Skeletal muscle tissue (tissue), 4 donors: Measurements from ENCODE around the gene UBE4B. TPM values are rescaled to one million over a fixed set of nuclear protein-coding genes. Genes with fewer than 3 reads are reported as not detected.

Experiments
- H3K27ac ChIP-seq: one replicate; pipeline ENCODE4 v1.7.0; 2013; ENCODE audit warnings: mild to moderate bottlenecking, low read depth, low read length, inconsistent platforms
- H3K27me3 ChIP-seq, 3 donors: one replicate each; pipeline ENCODE4 v1.7.0; 2013; ENCODE audit warnings: low read length in 3 of 3; ENCODE audit not compliant: control insufficient read depth in 3 of 3, insufficient read depth in 3 of 3
- H3K36me3 ChIP-seq, 3 donors: one replicate each; pipeline ENCODE4 v1.7.0; 2013; ENCODE audit warnings: low read length in 3 of 3; ENCODE audit not compliant: control insufficient read depth in 3 of 3, insufficient read depth in 3 of 3
- H3K4me1 ChIP-seq, 3 donors: one replicate each; pipeline ENCODE4 v1.7.0; 2013; ENCODE audit warnings: low read length in 3 of 3, mild to moderate bottlenecking in 3 of 3; ENCODE audit not compliant: control insufficient read depth in 3 of 3, insufficient read depth in 3 of 3
- H3K4me3 ChIP-seq, 3 donors: one replicate each; pipeline ENCODE4 v1.7.0; 2013; ENCODE audit warnings: low read length in 3 of 3
- H3K9ac ChIP-seq, 3 donors: one replicate each; pipeline ENCODE4 v1.7.0; 2013; ENCODE audit warnings: low read length in 3 of 3, mild to moderate bottlenecking in 3 of 3, moderate library complexity in 2 of 3, low read depth in 1 of 3
- H3K9me3 ChIP-seq, 3 donors: one replicate each; pipeline ENCODE4 v1.7.0; 2013; ENCODE audit warnings: low read length in 3 of 3; ENCODE audit not compliant: control insufficient read depth in 3 of 3
- total RNA-seq: library from RNA; depleted of rRNA; stranded (reverse); fragments of >200 nt; gene quantifications from one replicate; pipeline ENCODE4 v1.2.3, GENCODE V29; 2014
- donor health status: Osteomylitis.

Gene UBE4B
- total RNA-seq, 1 donor from 2014 or later, result 25.1 TPM

DNA sequence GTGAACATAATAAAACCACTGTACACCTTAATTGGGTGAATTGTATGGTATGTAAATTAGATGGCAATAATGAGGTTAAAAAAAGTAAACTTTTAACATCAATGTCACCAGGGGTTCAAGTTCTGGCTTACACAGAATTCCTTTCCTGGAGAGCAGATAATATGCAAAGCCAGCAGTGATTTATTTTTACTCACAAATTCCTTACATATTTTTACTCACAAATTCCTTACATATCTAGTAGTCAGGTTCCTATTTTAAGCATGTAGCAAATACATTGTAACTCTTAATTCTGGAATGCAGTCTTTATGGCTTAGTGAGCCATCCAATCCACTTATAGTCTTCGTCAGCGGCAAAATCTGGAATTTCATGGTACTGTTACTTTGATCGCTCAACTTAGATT, 1.3 kb upstream of the UBE4B start:
- no peaks in the 10 kb centered on the region for H3K9me3 ChIP-seq
- no peak overlapping the region for H3K27ac ChIP-seq
- H3K27me3 ChIP-seq, result no peaks in the 10 kb centered on the region
- no peak overlapping the region for H3K4me3 ChIP-seq
- H3K9ac ChIP-seq, result no peak overlapping the region
- H3K36me3 ChIP-seq, result peaks cover 0 to 3% (median 0%) of the 10 kb centered on the region in 3 donors
- H3K4me1 ChIP-seq, result peaks cover 13 to 21% (median 13%) of the 10 kb centered on the region in 3 donors

GRCh38 chr1:10033359-10033845, 644 bp downstream of the UBE4B start:
- H3K4me1 ChIP-seq, result peaks cover 13 to 21% (median 13%) of the 10 kb centered on the region in 3 donors
- no peaks in the 10 kb centered on the region for H3K9me3 ChIP-seq
- peaks cover 2 to 12% (median 3%) of the 10 kb centered on the region in 3 donors for H3K36me3 ChIP-seq
- H3K4me3 ChIP-seq, result peak overlapping the region; percentile 98 to 100 (median 98)
- H3K9ac ChIP-seq, result peak overlapping the region; percentile 99
- H3K27ac ChIP-seq, result peak overlapping the region; percentile 99
- H3K27me3 ChIP-seq, result no peaks in the 10 kb centered on the region

DNA sequence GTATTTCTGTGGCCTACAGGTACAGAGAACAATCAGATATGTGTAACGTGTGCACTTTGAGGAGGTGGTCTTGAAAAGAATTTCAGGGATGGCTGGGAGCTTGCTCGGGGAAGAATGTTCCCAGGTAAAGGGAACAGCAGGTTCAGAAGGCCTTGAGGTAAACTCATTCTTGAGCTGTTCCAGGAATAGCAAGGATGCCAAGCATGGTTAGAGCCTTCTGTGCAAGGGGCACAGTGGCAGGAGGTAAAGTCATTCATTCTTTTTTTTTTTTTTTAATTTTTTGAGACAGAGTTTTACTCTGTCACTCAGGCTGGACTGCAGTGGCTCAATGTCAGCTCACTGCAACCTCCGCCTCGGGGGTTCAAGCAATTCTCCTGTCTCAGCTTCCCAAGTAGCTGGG, 10.0 kb downstream of the UBE4B start:
- no peak overlapping the region for H3K9ac ChIP-seq
- peaks cover 23 to 24% (median 24%) of the 10 kb centered on the region in 3 donors for H3K4me1 ChIP-seq
- no peak overlapping the region for H3K27ac ChIP-seq
- H3K36me3 ChIP-seq, result peaks cover 0 to 5% (median 1%) of the 10 kb centered on the region in 3 donors
- H3K27me3 ChIP-seq, result no peaks in the 10 kb centered on the region
- no peak overlapping the region for H3K4me3 ChIP-seq
- no peaks in the 10 kb centered on the region for H3K9me3 ChIP-seq

- H3K9ac ChIP-seq, result peak overlapping the region in 1 of 3 donors; percentile 55
- no peaks in the 10 kb centered on the region for H3K9me3 ChIP-seq
- H3K27me3 ChIP-seq, result no peaks in the 10 kb centered on the region
- H3K4me1 ChIP-seq, result peaks cover 23 to 24% (median 24%) of the 10 kb centered on the region in 3 donors
- peak overlapping the region in 2 of 3 donors; percentile 5 to 54 for H3K4me3 ChIP-seq
- peaks cover 0 to 3% (median 0%) of the 10 kb centered on the region in 3 donors for H3K36me3 ChIP-seq
- peak overlapping the region; percentile 34 for H3K27ac ChIP-seq
Measured at GRCh38 chr1:10045480-10046355, 13.0 kb downstream of the UBE4B start.

DNA sequence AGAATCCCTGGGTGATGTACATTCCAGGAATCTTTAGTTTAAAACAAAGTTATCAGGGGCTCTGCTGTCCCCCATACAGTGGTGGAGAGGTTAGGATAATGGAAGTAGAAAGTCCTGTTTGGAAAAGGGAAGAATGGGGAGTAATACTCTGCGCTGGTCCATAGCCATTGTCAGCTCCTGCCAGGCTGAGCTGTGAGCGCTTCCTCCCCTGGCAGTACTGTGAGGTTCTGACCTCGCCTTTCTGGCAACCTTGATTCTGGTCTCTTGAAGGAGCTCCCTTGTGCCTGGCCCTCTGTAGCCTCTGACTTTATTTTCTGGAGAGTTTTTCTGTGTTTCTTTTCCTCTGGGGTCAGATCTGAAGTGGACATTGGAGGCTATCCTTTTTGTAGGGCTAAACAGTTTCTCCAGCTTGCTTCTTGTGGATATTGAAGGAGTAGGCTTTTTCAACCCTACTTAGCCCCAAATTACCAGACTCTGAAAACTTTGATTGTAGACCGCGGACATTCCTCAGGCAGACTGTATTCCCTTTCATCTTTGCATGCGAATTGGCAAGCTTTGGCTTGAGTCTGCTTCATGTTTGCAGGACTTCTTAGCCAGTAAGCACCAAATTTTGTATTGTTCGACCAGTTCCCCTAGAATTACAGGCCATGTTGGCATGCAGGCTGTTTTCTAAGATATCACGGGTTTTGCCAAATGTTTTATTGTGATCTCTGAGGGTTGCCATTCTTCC, 13.8 kb downstream of the UBE4B start:
- Histone ChIP-seq H3K27ac (peak overlapping the region; percentile 34), H3K9ac (peak overlapping the region in 1 of 3 donors; percentile 55), H3K4me3 (peak overlapping the region in 2 of 3 donors; percentile 5 to 54), H3K9me3 (no peaks in the 10 kb centered on the region), H3K27me3 (no peaks in the 10 kb centered on the region), H3K36me3 (peaks cover 0 to 3% (median 0%) of the 10 kb centered on the region in 3 donors), H3K4me1 (peaks cover 23 to 28% (median 27%) of the 10 kb centered on the region in 3 donors)

- Histone ChIP-seq H3K4me3 (no peak overlapping the region), H3K27me3 (no peaks in the 10 kb centered on the region), H3K36me3 (no peaks in the 10 kb centered on the region), H3K9me3 (no peaks in the 10 kb centered on the region), H3K4me1 (peaks cover 30 to 31% (median 31%) of the 10 kb centered on the region in 3 donors), H3K9ac (no peak overlapping the region), H3K27ac (no peak overlapping the region)
Measured at GRCh38 chr1:10048601-10049000, 15.8 kb downstream of the UBE4B start.

DNA sequence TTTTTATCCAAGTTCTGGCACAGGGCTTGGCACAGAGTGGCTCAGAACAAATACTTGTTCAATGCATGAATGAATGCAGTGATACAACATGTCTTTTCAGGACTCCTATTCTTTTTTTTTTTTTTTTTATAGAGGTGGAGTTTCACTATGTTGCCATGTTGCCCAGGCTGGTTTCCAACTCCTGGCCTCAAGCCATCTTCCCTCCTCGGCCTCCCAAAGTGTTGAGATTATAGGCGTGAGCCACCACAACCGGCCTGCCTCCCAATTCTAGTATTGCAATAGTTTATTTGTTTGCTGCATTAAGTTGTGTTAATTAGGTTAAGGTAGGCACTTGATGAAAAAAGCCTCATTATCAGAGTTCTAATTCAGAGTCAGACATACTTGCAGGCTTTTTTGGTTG, 17.9 kb downstream of the UBE4B start:
- H3K27me3 ChIP-seq, result no peaks in the 10 kb centered on the region
- H3K9me3 ChIP-seq, result no peaks in the 10 kb centered on the region
- H3K9ac ChIP-seq, result no peak overlapping the region
- no peak overlapping the region for H3K27ac ChIP-seq
- no peaks in the 10 kb centered on the region for H3K36me3 ChIP-seq
- H3K4me1 ChIP-seq, result peaks cover 24 to 26% (median 24%) of the 10 kb centered on the region in 3 donors
- H3K4me3 ChIP-seq, result no peak overlapping the region

GRCh38 chr1:10051656-10052055, 18.9 kb downstream of the UBE4B start:
- peaks cover 13 to 23% (median 22%) of the 10 kb centered on the region in 3 donors for H3K4me1 ChIP-seq
- H3K27ac ChIP-seq, result peak overlapping the region; percentile 50
- H3K4me3 ChIP-seq, result no peak overlapping the region
- no peaks in the 10 kb centered on the region for H3K36me3 ChIP-seq
- H3K9me3 ChIP-seq, result no peaks in the 10 kb centered on the region
- H3K9ac ChIP-seq, result no peak overlapping the region
- H3K27me3 ChIP-seq, result no peaks in the 10 kb centered on the region

- peaks cover 7 to 19% (median 17%) of the 10 kb centered on the region in 3 donors for H3K4me1 ChIP-seq
- H3K4me3 ChIP-seq, result no peak overlapping the region
- peak overlapping the region in 1 of 3 donors; percentile 35 for H3K9ac ChIP-seq
- no peaks in the 10 kb centered on the region for H3K27me3 ChIP-seq
- peak overlapping the region; percentile 50 for H3K27ac ChIP-seq
- no peaks in the 10 kb centered on the region for H3K36me3 ChIP-seq
- no peaks in the 10 kb centered on the region for H3K9me3 ChIP-seq
Measured at GRCh38 chr1:10052347-10052746, 19.6 kb downstream of the UBE4B start.
